GM12872 (cell line): ENCODE measurements around the gene ARMH1.
A peak's percentile ranks its signal among the peaks of the same experiment; 100 is the strongest.

Experiments
- CTCF ChIP-seq: IDR thresholded peaks from 3 replicates; pipeline ENCODE4 v1.5.1; 2011; ENCODE audit warnings: low read depth, mild to moderate bottlenecking, low read length, moderate library complexity; ENCODE audit not compliant: insufficient read depth

The ARMH1 gene

GRCh38 chr1:44733784-44734183 is 59.3 kb downstream of the ARMH1 start:
- no peak for TF ChIP-seq CTCF

- TF ChIP-seq CTCF = no peak
Observed at GRCh38 chr1:44735992-44736391, 61.5 kb downstream of the ARMH1 start.

- TF ChIP-seq CTCF = no peak
Observed at GRCh38 chr1:44739307-44740178, 65.0 kb downstream of the ARMH1 start, which contains the start of gene KIF2C. KIF2C (plus strand) TSS chr1:44739837; CDS start chr1:44739933, 96 bp downstream.

GRCh38 chr1:44740179-44740617 is 65.7 kb downstream of the ARMH1 start:
- TF ChIP-seq CTCF = no peak

GRCh38 chr1:44743211-44743610 is 68.7 kb downstream of the ARMH1 start:
- no peak for TF ChIP-seq CTCF

GRCh38 chr1:44747878-44748277 is 73.4 kb downstream of the ARMH1 start:
- TF ChIP-seq CTCF = peak; percentile 15; the same call in 1 of the 3 replicates

- no peak for TF ChIP-seq CTCF
Observed at GRCh38 chr1:44757420-44757819, 82.9 kb downstream of the ARMH1 start.
